Astrocyte of the spinal cord (primary cell): ENCODE data around the gene PROM1.
A peak's percentile ranks its signal among the peaks of the same experiment; 100 is the strongest.

Source experiments
- DNase-seq: peaks from one replicate; pipeline ENCODE4 v3.0.0; 2011; ENCODE audit warnings: low read depth, low spot score
- H3K4me3 ChIP-seq: 2 replicates; pipeline ENCODE4 v1.5.1; 2011; ENCODE audit warnings: low read depth, mild to moderate bottlenecking, low read length, moderate library complexity
- CTCF ChIP-seq: IDR thresholded peaks from 2 replicates; pipeline ENCODE4 v1.5.1; 2012; ENCODE audit warnings: low read depth, mild to moderate bottlenecking, low read length, inconsistent platforms
- in situ Hi-C: cut with HindIII; loops from 2 replicates; pipeline ENCODE4 v1.10.0; 2017; ENCODE audit warnings: low sequenced_read_pairs

PROM1 gene

GRCh38 chr4:16027626-16028025 lies 56.2 kb downstream of the PROM1 start:
- in situ Hi-C loops = no loop called here
- TF ChIP-seq CTCF = no peak
- DNase-seq = peak; percentile 18
- no peak overlapping the region for H3K4me3 ChIP-seq

DNA sequence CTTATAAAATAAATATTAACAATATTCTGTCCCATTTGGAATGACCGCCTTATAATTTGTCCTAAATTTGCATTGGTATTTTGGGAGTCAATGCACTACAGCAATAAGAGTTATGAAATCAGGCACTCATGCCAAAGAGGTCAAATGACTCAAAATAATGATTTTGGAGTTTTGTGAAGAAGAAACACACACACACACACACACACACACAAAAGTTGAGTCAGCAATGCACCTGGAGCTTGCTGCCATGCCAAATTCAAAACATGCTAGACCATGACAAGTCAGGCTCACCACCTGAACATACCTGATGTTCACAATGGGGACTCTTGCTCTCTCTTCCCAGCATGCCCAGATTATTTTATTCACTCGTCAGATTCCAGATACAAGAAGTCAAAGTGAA lies 56.7 kb downstream of the PROM1 start:
- in situ Hi-C loops = no loop called here

DNA sequence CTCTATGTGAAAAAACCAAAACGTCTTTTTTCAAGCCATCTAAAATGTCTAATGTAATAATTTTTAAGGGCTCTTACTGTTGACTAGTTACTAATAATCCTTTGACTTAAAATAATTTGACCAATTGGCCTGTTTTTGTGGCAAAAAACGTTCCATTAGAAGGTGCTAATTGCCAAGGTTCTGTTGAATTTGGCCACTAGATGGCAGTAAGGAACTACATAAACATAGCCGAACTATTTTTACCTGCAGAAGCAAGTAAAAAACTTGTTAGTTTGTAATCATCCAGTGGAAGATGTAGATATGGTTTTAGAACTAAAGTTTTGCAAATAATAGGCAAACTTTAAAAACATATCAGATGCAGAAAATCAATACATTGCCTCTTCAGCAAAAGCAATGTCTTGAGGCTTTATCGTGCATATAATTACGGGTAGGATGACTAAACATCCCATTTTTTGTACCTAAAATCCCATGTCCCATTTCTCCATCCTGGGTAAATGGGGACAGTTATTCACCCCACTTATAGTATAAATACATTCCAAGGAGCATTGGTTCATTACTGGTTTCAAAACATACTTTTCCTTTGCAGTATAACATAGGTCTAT lies 57.6 kb downstream of the PROM1 start:
- in situ Hi-C loops = no loop called here
- peak; percentile 62 for TF ChIP-seq CTCF
- H3K4me3 ChIP-seq = no peak overlapping the region
- peak; percentile 66 for DNase-seq

More for the DNA sequence above, 56.7 kb downstream of the PROM1 start:
- DNase-seq = no peak
- no peak overlapping the region for H3K4me3 ChIP-seq
- no peak for TF ChIP-seq CTCF

- in situ Hi-C loops = no loop called here
- no peak for DNase-seq
- TF ChIP-seq CTCF = no peak
- H3K4me3 ChIP-seq = no peak overlapping the region
Observed at GRCh38 chr4:16025268-16025667, 58.6 kb downstream of the PROM1 start.

DNA sequence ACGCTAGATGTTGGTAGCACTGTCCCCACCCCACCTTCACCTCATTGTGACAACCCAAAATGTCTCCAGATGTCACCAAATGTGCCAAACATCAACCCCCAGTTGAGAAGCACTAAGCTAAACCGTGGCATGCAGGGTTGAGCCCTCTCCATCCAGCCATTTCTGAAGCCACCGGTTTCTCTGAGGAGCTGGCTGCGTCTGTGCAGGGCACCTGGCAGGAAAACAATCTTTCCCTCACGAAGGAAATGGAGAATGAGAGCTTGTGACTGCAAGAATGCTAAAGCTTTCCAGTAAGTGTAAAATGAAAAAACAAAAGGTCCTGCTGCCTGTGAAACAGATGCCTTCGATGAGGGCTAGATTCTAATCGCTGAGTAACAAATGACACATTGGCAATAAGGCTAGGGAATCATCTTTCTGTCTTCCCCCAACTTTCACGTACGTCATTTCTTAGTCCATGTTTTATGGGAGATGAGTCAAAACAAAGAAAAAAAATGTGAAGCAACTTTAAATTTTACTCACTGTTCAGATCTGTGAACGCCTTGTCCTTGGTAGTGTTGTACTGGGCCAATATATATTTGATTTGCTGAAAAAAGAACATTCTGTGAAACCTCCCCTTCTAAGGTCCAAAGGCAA lies 59.9 kb downstream of the PROM1 start:
- no peak overlapping the region for H3K4me3 ChIP-seq
- DNase-seq = no peak
- TF ChIP-seq CTCF = no peak
- in situ Hi-C loops = no loop called here

- in situ Hi-C loops = no loop called here
- H3K4me3 ChIP-seq = no peak overlapping the region
- no peak for TF ChIP-seq CTCF
- no peak for DNase-seq
Observed at GRCh38 chr4:16021804-16022560, 61.8 kb downstream of the PROM1 start.
